GM21528 (cell line): ENCODE results near the gene ALG12.

Experiments
- ATAC-seq: cut with Tn5 transposase; IDR thresholded peaks from one replicate; pipeline ENCODE4 v1.9.1; 2021; ENCODE audit warnings: mild to moderate bottlenecking, moderate library complexity; ENCODE audit not compliant: unreplicated experiment, low FRiP score

ALG12 gene

GRCh38 chr22:49933236-49934159, 15.3 kb upstream of the ALG12 start:
- ATAC-seq = no peak

- no peak for ATAC-seq
Observed at GRCh38 chr22:49930596-49931412, 12.6 kb upstream of the ALG12 start.

DNA sequence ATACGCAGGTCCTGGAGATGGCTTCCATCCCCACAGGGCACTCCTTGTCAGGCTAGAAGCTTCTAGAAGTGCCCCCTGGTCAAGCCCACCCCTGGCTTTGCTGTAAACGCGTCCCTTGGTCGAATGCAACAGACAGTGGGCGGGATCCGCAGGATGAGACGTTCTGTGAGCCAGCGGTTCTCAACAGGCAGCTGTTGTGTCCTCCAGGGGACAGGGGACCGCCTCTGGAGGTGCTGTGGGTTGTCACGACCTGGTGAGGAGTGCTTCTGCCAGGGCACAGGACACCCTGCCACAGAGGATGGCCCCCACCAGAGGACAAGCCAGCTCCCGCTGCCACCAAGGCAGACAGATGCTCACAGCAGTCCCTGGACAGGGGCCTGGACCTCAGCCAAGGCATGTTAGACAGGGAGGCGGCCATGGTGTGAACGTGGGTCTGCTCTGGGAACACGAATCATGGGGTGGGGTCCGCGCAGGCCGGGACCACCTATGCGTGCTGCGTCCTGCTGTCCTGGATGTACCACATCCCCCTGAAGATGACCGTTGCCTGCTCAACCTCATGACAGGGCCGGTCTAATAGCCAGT, 11.8 kb upstream of the ALG12 start:
- ATAC-seq = no peak

- ATAC-seq = no peak
Observed at GRCh38 chr22:49929211-49929979, 11.2 kb upstream of the ALG12 start.

- ATAC-seq = no peak
Observed at GRCh38 chr22:49928555-49929210, 10.4 kb upstream of the ALG12 start.

DNA sequence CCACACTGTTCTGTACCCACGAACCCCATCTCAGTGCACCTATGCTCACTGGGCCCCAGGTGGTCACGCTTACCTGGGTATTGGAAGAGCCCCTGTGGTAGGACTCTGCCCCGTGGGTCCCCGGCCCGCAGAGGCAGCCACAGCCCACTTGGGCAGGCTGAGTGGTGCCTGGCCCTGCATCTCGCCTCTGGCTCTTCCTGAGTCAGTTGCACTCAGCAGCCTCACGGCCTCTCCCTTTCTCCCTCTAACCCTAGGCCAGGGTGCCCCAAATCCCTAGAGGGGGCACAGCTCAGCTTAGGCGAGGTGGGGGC, 9.9 kb upstream of the ALG12 start:
- ATAC-seq = no peak

- no peak for ATAC-seq
Observed at GRCh38 chr22:49927483-49928184, 9.4 kb upstream of the ALG12 start.

DNA sequence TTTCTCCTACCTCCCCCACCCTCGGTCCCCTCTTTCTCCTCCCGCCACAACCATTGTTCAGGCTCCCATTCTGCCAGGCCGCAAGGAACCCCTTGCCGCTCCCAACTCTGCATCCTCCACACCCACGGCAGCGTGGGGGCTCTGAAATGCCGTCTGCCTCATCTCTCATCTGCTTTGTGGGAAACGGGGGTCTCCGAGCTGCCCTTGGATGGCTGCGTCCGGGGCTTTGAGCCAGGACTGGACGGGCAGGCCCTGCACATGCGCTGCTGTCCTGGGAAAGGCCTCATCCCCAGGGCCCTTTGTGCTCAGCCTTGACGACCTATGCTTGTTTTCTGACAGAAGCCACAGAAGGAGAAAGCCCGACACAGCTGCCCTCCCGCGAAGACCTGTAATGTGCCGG, 8.7 kb upstream of the ALG12 start:
- no peak for ATAC-seq

DNA sequence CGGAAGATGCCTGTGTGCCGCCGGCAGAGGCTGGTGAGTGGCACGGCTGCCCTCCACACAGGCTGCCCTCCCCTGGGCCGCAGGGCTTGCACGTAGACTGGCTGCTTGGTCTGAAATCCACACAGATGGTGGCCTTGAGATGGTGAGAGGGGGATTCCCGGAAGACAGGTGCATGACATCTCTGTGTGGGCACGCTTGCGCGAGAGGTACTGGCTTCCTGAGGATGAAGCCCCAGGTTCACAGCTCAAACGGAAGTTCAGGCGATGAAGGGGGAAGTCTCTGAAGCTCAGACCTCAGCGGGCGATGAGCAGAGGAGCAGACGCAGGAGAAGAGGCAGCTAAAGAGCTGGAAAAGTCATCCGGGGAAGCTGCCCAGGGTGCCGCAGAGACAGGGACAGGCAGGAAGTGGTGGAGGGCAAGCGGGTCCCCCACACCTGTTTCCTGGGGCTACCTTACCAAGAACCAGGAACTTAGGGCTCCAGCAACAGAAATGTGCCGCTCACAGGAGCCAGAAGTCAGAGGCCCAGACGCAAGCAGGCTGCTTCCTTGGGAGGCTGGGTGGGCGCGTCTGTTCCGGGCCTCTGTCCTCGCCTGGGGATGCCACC, 7.4 kb upstream of the ALG12 start:
- peak; percentile 42 for ATAC-seq

- ATAC-seq = no peak
Observed at GRCh38 chr22:49924113-49924833, 6.0 kb upstream of the ALG12 start.

DNA sequence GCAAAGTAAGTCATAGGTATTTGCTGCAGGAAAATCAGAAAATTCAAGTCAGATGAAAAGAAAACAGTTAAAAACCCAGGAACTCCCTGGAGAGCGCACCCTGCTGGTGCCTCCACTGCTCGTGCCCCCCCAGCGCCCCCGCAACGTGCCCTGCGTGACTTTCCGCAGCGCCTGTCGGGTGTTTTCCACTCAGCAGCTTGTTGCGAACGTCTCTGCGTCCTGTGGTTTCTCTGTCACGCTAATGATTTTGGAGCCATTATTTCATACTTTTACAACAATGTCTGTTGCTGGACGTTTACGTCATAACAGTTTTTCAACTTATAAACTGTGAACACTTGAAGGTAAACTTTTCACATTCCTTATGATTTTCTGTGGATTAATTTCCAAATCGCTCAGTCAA, 5.2 kb upstream of the ALG12 start:
- no peak for ATAC-seq

DNA sequence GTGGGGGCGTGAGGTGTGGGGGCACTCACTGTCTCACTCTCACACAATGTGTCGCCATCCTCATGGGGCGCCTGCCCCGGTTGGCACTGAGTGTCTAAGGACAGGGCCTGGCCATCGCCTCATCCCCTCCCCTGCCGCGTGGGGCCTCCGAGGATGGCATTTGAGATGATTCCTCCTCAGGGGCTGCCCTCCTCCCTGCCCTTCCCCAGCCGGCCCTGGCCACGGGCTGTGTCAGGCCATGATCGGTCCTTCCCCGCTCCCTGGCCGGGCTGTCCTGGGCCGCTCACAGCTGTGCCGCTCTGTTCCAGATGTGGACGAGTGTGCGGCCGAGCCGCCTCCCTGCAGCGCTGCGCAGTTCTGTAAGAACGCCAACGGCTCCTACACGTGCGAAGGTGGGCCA, 4.7 kb upstream of the ALG12 start:
- no peak for ATAC-seq

- no peak for ATAC-seq
Observed at GRCh38 chr22:49922484-49922883, 4.2 kb upstream of the ALG12 start.

DNA sequence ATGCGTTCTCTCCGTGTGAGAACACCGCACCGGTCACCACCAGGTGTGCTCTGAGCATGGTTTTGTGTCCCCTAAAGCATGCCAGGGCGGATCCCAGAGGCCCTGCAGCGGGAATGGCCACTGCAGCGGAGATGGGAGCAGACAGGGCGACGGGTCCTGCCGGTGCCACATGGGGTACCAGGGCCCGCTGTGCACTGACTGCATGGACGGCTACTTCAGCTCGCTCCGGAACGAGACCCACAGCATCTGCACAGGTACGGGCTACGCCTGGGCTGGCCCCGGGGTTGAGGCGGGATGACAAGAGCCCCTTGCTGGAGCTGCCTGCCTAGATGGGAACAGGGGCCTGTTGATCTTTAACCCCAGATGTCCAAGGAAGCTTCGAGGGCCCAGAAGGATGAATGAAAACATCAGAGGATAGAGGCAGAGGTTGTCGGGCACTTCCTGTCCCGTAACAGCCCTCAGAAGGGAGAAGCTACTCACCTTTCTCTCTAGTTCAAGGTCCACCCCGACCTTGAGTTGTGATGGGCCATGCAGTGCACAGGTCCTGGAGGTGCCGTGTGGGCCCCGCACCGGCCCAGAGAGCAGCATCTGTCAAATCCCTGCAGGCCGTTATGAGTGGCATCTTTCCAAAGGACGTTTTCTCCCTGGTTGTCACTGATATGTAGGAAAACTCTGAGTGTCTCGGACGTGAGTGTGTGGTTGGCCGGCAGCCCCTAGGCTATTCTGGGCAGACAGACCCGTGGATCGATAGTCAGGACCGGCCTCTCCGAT, 3.5 kb upstream of the ALG12 start:
- ATAC-seq = no peak

DNA sequence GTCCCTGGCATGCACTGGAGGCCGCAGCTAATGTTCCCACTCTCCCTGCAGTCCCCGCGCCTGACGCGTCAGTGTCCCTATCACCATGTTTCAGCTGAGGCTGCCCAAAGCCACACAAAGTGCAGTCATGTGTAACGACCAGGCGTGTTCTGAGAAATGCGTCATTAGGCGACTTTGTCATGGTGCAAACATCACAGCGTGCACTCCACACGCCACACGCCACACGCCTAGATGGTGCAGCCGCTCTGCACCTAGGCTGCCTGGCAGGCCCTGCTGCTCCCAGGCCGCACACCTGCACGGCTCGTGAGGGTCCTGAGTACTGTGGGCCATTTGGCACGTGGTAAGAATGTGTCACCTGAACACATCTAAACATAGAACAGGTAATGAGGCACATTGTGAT, 2.6 kb upstream of the ALG12 start:
- no peak for ATAC-seq

GRCh38 chr22:49918911-49919881, 958 bp upstream of the ALG12 start:
- ATAC-seq = peak; percentile 2

- no peak for ATAC-seq
Observed at GRCh38 chr22:49916831-49917230, 1.4 kb downstream of the ALG12 start.
